Measurements from ENCODE around the gene SEMA3G.

DNA sequence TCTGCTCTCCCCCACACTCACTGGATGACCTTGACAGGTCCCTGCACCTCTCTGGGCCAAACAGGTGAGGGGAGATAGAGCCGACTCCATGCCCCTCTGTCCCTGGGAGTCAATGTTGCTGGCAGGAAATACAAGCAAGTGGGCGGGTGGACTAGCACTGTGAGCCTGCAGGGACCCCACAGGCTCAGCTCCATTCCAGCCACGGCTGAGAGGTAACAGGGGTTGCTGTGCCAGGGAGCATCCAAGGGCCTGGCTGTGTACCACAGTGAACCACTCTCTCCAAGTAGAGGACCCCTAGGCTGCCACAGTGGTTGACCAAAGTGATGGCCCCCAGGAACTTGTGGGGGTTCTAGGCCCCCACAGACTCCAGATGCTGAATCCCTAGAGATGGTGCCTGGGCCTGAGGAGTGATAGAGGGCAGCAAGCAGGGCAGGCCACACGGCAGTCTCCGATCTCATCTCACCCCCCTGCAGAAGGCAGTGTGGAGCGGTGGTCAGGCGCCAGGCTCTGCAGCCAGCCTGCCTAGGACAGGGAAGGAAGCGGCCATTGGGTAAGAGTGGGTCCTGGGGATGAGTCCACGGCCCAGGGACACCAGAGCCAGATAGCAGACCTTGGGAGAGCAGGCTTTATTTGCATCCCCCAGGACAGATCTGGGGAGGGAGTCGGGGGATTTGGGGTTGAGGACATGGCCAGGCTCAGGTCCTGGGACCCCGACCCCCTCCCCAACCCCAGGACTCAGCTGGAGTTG lies 5.8 kb upstream of the SEMA3G start:
- TF ChIP-seq, protein P1, sequence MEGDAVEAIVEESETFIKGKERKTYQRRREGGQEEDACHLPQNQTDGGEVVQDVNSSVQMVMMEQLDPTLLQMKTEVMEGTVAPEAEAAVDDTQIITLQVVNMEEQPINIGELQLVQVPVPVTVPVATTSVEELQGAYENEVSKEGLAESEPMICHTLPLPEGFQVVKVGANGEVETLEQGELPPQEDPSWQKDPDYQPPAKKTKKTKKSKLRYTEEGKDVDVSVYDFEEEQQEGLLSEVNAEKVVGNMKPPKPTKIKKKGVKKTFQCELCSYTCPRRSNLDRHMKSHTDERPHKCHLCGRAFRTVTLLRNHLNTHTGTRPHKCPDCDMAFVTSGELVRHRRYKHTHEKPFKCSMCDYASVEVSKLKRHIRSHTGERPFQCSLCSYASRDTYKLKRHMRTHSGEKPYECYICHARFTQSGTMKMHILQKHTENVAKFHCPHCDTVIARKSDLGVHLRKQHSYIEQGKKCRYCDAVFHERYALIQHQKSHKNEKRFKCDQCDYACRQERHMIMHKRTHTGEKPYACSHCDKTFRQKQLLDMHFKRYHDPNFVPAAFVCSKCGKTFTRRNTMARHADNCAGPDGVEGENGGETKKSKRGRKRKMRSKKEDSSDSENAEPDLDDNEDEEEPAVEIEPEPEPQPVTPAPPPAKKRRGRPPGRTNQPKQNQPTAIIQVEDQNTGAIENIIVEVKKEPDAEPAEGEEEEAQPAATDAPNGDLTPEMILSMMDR (IDR thresholded peaks at IDR 0.05): no peak
- no peak for TF ChIP-seq POLR2AphosphoS5 (IDR thresholded peaks at IDR 0.05; ENCODE audit: insufficient read depth in 1 of 2, low read depth in 1 of 2)
- no peak for TF ChIP-seq POLR2A (IDR thresholded peaks at IDR 0.05)
